ENCODE data around the gene SLC32A1.

DNA sequence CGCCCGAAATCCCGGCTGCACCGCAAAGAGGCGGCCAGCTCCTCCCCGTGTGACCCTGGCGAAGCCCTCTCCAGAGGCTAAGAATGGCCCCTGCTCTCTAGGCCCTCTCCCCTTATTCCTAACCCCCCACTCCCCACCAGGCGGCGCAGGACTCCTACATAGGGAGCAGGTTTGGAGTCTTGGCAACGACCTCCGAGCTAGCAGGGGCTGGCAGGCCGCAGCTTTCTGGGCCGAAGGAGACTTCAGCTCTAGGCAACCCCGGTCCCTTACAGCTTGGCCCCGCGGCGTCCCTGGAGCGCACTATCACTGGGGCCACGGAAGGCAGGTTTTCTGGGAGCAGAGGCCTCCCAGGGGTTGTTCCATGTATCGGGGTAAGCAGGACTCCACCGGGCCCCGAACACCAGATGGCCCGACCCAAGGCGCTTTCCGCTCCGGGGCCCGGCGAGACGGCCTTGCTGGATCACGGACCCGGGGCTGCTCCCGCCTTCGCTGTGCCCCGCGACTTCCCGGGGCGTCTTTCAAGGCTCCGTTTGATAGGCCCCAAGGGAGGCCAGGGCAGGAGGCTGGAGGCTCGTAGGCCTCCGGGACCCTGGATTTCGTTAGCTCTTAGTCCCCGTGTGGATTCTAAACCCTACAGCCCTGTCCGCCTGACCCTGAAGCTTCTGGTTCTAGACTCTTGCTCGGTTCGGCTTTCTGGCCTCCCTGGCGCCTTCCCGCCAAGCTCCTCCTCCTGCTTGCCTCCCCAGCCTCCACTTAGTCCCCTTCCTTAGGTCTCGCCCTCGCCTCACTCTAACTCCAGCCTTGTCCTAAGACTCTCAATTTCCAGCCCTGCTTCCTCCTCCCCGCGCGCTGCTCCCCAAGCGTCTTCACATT is 1.9 kb downstream of the SLC32A1 start:
- TF ChIP-seq, protein P1, sequence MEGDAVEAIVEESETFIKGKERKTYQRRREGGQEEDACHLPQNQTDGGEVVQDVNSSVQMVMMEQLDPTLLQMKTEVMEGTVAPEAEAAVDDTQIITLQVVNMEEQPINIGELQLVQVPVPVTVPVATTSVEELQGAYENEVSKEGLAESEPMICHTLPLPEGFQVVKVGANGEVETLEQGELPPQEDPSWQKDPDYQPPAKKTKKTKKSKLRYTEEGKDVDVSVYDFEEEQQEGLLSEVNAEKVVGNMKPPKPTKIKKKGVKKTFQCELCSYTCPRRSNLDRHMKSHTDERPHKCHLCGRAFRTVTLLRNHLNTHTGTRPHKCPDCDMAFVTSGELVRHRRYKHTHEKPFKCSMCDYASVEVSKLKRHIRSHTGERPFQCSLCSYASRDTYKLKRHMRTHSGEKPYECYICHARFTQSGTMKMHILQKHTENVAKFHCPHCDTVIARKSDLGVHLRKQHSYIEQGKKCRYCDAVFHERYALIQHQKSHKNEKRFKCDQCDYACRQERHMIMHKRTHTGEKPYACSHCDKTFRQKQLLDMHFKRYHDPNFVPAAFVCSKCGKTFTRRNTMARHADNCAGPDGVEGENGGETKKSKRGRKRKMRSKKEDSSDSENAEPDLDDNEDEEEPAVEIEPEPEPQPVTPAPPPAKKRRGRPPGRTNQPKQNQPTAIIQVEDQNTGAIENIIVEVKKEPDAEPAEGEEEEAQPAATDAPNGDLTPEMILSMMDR (IDR thresholded peaks at IDR 0.05) = peak in 2 of 4 experiments; percentile 10 to 15
- TF ChIP-seq POLR2A (IDR thresholded peaks at IDR 0.05) = no peak
